Peyer's patch (tissue), 4 donors: ENCODE measurements around the gene MTG1. TPM values are rescaled to one million over a fixed set of nuclear protein-coding genes. Genes with fewer than 3 reads are reported as not detected.
A peak's percentile ranks its signal among the peaks of the same experiment; 100 is the strongest.
"Not testable (repeated sequence)": the region's sequence is repeated elsewhere in the genome, so short reads cannot be mapped to it uniquely, and the experiment has no call there.

ENCODE experiments used
- DNase-seq, 3 donors: peaks; one replicate each; pipeline ENCODE4 v3.0.0-alpha.2; 2017 to 2019
- H3K27ac ChIP-seq, 4 donors: fragments of 200-600 bp; sonication (generic); one replicate each; pipeline ENCODE4 v1.5.1; 2016 to 2019
- H3K27me3 ChIP-seq, 2 donors: fragments of 200-600 bp; sonication (generic); one replicate each; pipeline ENCODE4 v1.5.1; 2019
- H3K36me3 ChIP-seq, 3 donors: fragments of 200-600 bp; sonication (generic); one replicate each; pipeline ENCODE4 v1.5.1; 2016 to 2019
- H3K4me1 ChIP-seq, 4 donors: fragments of 200-600 bp; sonication (generic); one replicate each; pipeline ENCODE4 v1.5.1; 2016 to 2019
- H3K4me3 ChIP-seq, 4 donors: fragments of 200-600 bp; sonication (generic); 1 replicate in 3 of 4; 2 replicates in 1 of 4; pipeline ENCODE4 v1.5.1; 2016 to 2019; ENCODE audit warnings: mild to moderate bottlenecking in 1 of 4
- H3K9me3 ChIP-seq, 4 donors: fragments of 200-600 bp; sonication (generic); one replicate each; pipeline ENCODE4 v1.5.1; 2016 to 2019; ENCODE audit warnings: mild to moderate bottlenecking in 1 of 4
- CTCF ChIP-seq, 6 experiments: fragments of 450-650 bp in 4 of 6; fragments of 200-600 bp in 2 of 6; sonication (generic) in 1 of 6; IDR thresholded peaks; one replicate each; pipeline ENCODE4 v1.5.1; 2017 to 2019; ENCODE audit warnings: antibody characterized with exemption in 6 of 6, mild to moderate bottlenecking in 3 of 6, moderate library complexity in 1 of 6
- POLR2A ChIP-seq, 2 donors: fragments of 450-650 bp; IDR thresholded peaks; one replicate each; pipeline ENCODE4 v1.5.1; 2017; ENCODE audit warnings: antibody characterized with exemption in 2 of 2, mild to moderate bottlenecking in 2 of 2, moderate library complexity in 2 of 2
- total RNA-seq, 4 donors: library from RNA; depleted of rRNA; stranded (reverse); fragments of >200 nt; gene quantifications; one replicate each; pipeline ENCODE4 v1.1.0, GENCODE V29; 2016

Gene MTG1
- total RNA-seq, 4 donors from 2014 or later, result 44.7 to 110 (median 103) TPM

DNA sequence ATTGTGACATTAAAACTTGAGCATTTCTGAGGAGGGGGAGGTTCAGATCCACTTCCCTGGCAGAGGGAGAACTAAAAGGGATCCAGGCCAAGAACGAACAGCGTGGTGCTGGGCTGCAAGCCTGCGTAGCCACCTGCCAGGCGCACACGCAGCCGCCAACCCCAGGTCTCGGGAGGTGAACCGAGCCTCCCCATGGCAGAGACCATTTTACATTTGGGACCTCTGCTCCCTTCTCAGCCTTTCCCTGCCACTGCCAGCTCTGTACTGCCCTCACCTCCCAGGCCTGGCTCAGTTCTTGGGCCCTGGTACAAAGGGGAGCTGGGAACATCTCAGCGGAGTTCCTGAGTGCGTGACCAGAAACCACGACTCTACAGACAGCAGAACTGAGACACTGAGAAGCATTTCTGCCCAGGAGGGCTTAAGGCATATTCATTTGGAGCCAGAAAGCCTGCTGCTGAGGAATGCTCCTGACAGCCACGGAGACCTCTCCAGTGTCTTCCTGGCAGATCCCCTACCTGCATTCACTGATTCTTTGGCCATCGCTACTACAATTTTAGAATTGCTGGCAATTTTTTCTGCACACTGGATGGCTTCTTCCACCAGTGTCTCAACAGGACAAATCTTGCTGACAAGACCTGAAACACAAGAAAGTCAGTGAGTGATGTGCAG lies 28.4 kb upstream of the MTG1 start:
- DNase-seq, result no peak
- Histone ChIP-seq H3K9me3 (no peaks in the 10 kb centered on the region), H3K36me3 (peaks cover 0 to 81% (median 0%) of the 10 kb centered on the region in 3 donors), H3K4me1 (peaks cover 0 to 31% (median 0%) of the 10 kb centered on the region in 4 donors), H3K4me3 (no peak overlapping the region), H3K27ac (peak overlapping the region in 2 of 4 donors; percentile 53 to 73), H3K27me3 (no peaks in the 10 kb centered on the region)
- TF ChIP-seq POLR2A (IDR thresholded peaks at IDR 0.05), result no peak
- no peak for TF ChIP-seq CTCF (IDR thresholded peaks at IDR 0.05)

- DNase-seq, result no peak
- TF ChIP-seq CTCF (IDR thresholded peaks at IDR 0.05) (no peak), POLR2A (IDR thresholded peaks at IDR 0.05) (no peak)
Observed at GRCh38 chr10:133366130-133366478, 27.9 kb upstream of the MTG1 start.

GRCh38 chr10:133366751-133367150 lies 27.2 kb upstream of the MTG1 start:
- H3K36me3 ChIP-seq, result peaks cover 0 to 88% (median 0%) of the 10 kb centered on the region in 3 donors
- no peak overlapping the region for H3K27ac ChIP-seq
- no peaks in the 10 kb centered on the region for H3K27me3 ChIP-seq
- TF ChIP-seq POLR2A (IDR thresholded peaks at IDR 0.05) (no peak), CTCF (IDR thresholded peaks at IDR 0.05) (no peak)
- H3K4me1 ChIP-seq, result peaks cover 0 to 23% (median 0%) of the 10 kb centered on the region in 4 donors
- no peak for DNase-seq
- no peak overlapping the region for H3K4me3 ChIP-seq
- no peaks in the 10 kb centered on the region for H3K9me3 ChIP-seq

More at GRCh38 chr10:133366130-133366478, 27.9 kb upstream of the MTG1 start:
- Histone ChIP-seq H3K27ac (peak overlapping the region in 1 of 4 donors; percentile 53), H3K27me3 (no peaks in the 10 kb centered on the region), H3K4me1 (peaks cover 0 to 25% (median 0%) of the 10 kb centered on the region in 4 donors), H3K36me3 (peaks cover 0 to 84% (median 0%) of the 10 kb centered on the region in 3 donors), H3K9me3 (no peaks in the 10 kb centered on the region), H3K4me3 (no peak overlapping the region)

GRCh38 chr10:133367461-133367860 lies 26.5 kb upstream of the MTG1 start:
- Histone ChIP-seq H3K4me1 (peaks cover 0 to 30% (median 3%) of the 10 kb centered on the region in 4 donors), H3K36me3 (peaks cover 0 to 82% (median 0%) of the 10 kb centered on the region in 3 donors)
- not testable (repeated sequence) for DNase-seq, H3K27me3 ChIP-seq, H3K27ac ChIP-seq, H3K9me3 ChIP-seq, H3K4me3 ChIP-seq

GRCh38 chr10:133368153-133368552 lies 25.8 kb upstream of the MTG1 start:
- Histone ChIP-seq H3K36me3 (peaks cover 0 to 75% (median 0%) of the 10 kb centered on the region in 3 donors), H3K27me3 (no peaks in the 10 kb centered on the region), H3K4me3 (no peak overlapping the region), H3K4me1 (peaks cover 0 to 32% (median 5%) of the 10 kb centered on the region in 4 donors), H3K9me3 (no peaks in the 10 kb centered on the region), H3K27ac (no peak overlapping the region)
- peak in 1 of 3 donors; percentile 33 for DNase-seq
- TF ChIP-seq POLR2A (IDR thresholded peaks at IDR 0.05) (no peak), CTCF (IDR thresholded peaks at IDR 0.05) (no peak)

DNA sequence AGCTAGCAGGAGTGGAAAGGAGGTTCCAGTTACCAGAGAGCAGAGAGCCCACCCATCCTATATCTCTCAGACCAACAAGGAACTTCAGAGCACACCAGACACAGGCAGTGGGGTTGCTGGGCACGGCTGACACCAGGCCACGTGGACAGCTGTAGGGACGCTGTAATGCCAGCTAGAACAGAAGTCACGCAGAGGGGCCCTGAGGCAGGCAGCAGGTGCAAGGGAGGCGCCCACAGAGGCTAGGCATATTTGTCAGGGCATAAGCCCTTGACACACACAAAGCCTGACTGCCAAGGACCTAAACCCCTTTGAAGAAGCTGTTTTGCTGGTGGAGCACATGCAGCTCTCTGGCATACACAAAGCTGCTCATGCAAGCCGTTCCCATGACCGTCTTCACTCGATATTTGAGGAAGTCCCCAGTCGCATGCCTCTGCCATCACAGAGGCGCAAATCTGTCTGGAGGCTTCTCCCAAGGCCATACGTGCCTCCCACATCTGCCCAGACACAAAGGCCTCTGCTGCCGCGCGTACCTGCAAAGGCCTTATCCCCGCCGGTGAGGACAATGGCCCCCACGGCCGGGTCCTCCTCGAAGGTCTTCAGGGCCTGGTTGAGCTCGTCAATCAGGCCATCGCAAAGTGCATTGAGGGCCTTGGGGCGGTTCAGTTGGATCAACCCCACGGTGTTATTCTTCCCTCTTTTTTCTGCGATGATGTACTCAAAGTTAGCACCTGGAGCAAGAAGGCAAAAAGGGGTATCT lies 23.7 kb upstream of the MTG1 start:
- Histone ChIP-seq H3K36me3 (peaks cover 0 to 54% (median 0%) of the 10 kb centered on the region in 3 donors), H3K9me3 (no peaks in the 10 kb centered on the region), H3K4me1 (peaks cover 0 to 29% (median 9%) of the 10 kb centered on the region in 4 donors), H3K27ac (no peak overlapping the region), H3K4me3 (no peak overlapping the region), H3K27me3 (no peaks in the 10 kb centered on the region)
- no peak for TF ChIP-seq CTCF (IDR thresholded peaks at IDR 0.05)
- peak in 1 of 3 donors; percentile 29 for DNase-seq
